Panc1 (cell line): ENCODE data around the gene GPR152. TPM values are rescaled to one million over a fixed set of nuclear protein-coding genes. Genes with fewer than 3 reads are reported as not detected.

Source experiments
- ATAC-seq: fragments of 200-7000 bp; cut with Tn5 transposase; 2 replicates; pipeline ENCODE4 v1.9.1; 2020; ENCODE audit warnings: mild to moderate bottlenecking, moderate library complexity
- BruUV-seq: library from RNA; stranded (reverse); fragments of 400-500 nt; replicated peaks from 2 replicates; lab custom pipeline; 2021; lab: Mats Ljungman, UMichigan
- CTCF ChIA-PET: fragments of 300-600 bp; sonication (Branson Sonifier 250); formaldehyde crosslinking; loops from one replicate; lab custom pipeline; 2022; ENCODE audit warnings: antibody characterized with exemption; lab: Charles Lee
- POLR2A ChIA-PET: fragments of 300-600 bp; sonication (Branson Sonifier 250); formaldehyde crosslinking; loops from one replicate; lab custom pipeline; 2022; ENCODE audit warnings: antibody characterized with exemption; lab: Charles Lee
- DNase-seq: peaks from one replicate; pipeline ENCODE4 v3.0.0-alpha.2; 2010; ENCODE audit warnings: low read depth, low spot score
- H3K27ac ChIP-seq: 2 replicates; pipeline ENCODE4 v1.5.1; 2011; ENCODE audit warnings: mild to moderate bottlenecking, low read length, inconsistent platforms
- H3K27me3 ChIP-seq: fragments of 200-500 bp; sonication (Bioruptor generic); 2 replicates; pipeline ENCODE4 v1.6.0; 2014; ENCODE audit warnings: low read length, inconsistent platforms; ENCODE audit not compliant: control insufficient read depth, insufficient read depth
- H3K36me3 ChIP-seq: fragments of 200-500 bp; sonication (Bioruptor generic); 2 replicates; pipeline ENCODE4 v1.5.1; 2014; ENCODE audit warnings: inconsistent platforms, mild to moderate bottlenecking, low read length, moderate library complexity; ENCODE audit not compliant: control insufficient read depth, insufficient read depth
- H3K4me1 ChIP-seq: 2 replicates; pipeline ENCODE4 v1.5.1; 2011; ENCODE audit warnings: inconsistent platforms, mild to moderate bottlenecking, low read length, moderate library complexity; ENCODE audit not compliant: control insufficient read depth, insufficient read depth
- H3K4me3 ChIP-seq, 2 experiments: 2 replicates each; pipeline ENCODE4 v1.5.1; 2011 to 2012; ENCODE audit warnings: low read depth in 2 of 2, low read length in 2 of 2, mild to moderate bottlenecking in 2 of 2, inconsistent platforms in 1 of 2, moderate library complexity in 1 of 2
- H3K9me3 ChIP-seq: fragments of 200-500 bp; sonication (Bioruptor generic); 2 replicates; pipeline ENCODE4 v1.5.1; 2014; ENCODE audit warnings: low read depth, mild to moderate bottlenecking, inconsistent platforms, low read length, moderate library complexity; ENCODE audit not compliant: control insufficient read depth, insufficient read depth
- CTCF ChIP-seq: fragments of 450-650 bp; IDR thresholded peaks from 2 replicates; pipeline ENCODE4 v1.5.1; 2017; ENCODE audit warnings: mild to moderate bottlenecking
- POLR2AphosphoS5 ChIP-seq: IDR thresholded peaks from 2 replicates; pipeline ENCODE4 v1.6.1; 2012; ENCODE audit warnings: mild to moderate bottlenecking, low read depth, low read length, moderate library complexity
- SIN3A ChIP-seq: IDR thresholded peaks from 2 replicates; pipeline ENCODE4 v1.6.1; 2012; ENCODE audit warnings: low read depth, mild to moderate bottlenecking, low read length, moderate library complexity, borderline replicate concordance; ENCODE audit not compliant: insufficient read depth
- TCF7L2 ChIP-seq: IDR thresholded peaks from 2 replicates; pipeline ENCODE4 v1.6.1; 2011; ENCODE audit warnings: mild to moderate bottlenecking, low read depth, low read length, inconsistent platforms
- in situ Hi-C: cut with HindIII; loops from 2 replicates; pipeline ENCODE4 v1.10.0; 2016; ENCODE audit warnings: low sequenced_read_pairs, low pct_unique_long_range_greater_than_20kb
- intact Hi-C: fragments of 100-400 bp; cut with micrococcal nuclease; formaldehyde crosslinking; loops from one replicate; pipeline ENCODE4 v1.10.0; 2022; ENCODE audit not compliant: unreplicated experiment
- total RNA-seq: library from RNA; stranded (reverse); gene quantifications from one replicate; pipeline ENCODE4 v1.2.1, GENCODE V29; 2021; ENCODE audit not compliant: unreplicated experiment
- TF ChIP-seq, protein P1 (sequence below), 2 experiments: IDR thresholded peaks; 2 replicates each; pipeline ENCODE4 v1.6.1; 2011 to 2012; ENCODE audit warnings: low read depth in 2 of 2, control low read depth in 1 of 2, low read length in 1 of 2, mild to moderate bottlenecking in 1 of 2, moderate library complexity in 1 of 2; ENCODE audit not compliant: insufficient read depth in 1 of 2

GPR152 gene
- total RNA-seq, 1 experiment from 2014 or later, result not detected

DNA sequence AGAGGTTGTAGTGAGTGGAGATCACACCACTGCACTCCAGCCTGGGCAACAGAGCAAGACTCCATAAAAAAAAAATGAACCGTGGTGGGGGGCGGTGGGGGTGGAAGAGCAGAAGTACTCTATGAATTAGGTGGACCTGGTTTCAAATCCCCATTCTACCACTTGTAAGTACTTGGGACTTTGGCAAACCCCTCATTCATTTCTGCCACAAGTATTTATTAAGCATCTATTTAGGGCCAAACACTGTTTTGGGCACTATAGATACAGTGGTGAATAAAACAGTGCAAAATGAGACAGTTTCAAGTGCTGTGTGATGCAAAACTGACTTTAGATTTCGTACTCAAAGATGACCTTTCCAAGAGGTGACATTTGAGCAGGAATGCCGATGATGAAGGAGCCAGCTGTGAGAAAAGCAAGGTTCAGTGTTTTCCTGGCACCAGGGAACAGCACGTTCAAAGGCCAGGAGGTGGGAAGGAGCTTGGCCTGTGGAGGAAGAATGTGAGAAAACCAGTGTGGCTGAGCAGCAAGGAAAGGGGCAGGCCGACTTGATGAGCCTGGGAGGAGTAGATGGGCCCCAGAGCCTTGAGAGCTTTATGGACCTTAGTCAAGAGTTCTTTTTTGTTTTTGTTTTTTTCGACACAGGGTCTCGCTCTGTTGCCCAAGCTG lies 17.9 kb upstream of the GPR152 start:
- H3K4me3 ChIP-seq, result no peak overlapping the region
- no peaks in the 10 kb centered on the region for H3K9me3 ChIP-seq
- ChIA-PET CTCF (interaction anchor here (0.7 to 1.2 kb wide), 3 partner anchors 19 to 119 kb away, joined by 3 to 9 read pairs (median 3); partner anchors contain the start of gene PPP1CA), POLR2A (interaction anchor here (0.6 kb wide), 1 partner anchor 89 kb away, joined by 8 read pairs; no protein-coding TSS in a partner anchor)
- H3K36me3 ChIP-seq, result no peaks in the 10 kb centered on the region; the same call in 1 of the 2 replicates
- BruUV-seq, result no TSS peak
- H3K27ac ChIP-seq, result no peak overlapping the region
- intact Hi-C loops (no loop called here), in situ Hi-C loops (no loop called here)
- H3K4me1 ChIP-seq, result peaks cover 26% of the 10 kb centered on the region
- DNase-seq (no peak), ATAC-seq (no peak)
- TF ChIP-seq, protein P1, sequence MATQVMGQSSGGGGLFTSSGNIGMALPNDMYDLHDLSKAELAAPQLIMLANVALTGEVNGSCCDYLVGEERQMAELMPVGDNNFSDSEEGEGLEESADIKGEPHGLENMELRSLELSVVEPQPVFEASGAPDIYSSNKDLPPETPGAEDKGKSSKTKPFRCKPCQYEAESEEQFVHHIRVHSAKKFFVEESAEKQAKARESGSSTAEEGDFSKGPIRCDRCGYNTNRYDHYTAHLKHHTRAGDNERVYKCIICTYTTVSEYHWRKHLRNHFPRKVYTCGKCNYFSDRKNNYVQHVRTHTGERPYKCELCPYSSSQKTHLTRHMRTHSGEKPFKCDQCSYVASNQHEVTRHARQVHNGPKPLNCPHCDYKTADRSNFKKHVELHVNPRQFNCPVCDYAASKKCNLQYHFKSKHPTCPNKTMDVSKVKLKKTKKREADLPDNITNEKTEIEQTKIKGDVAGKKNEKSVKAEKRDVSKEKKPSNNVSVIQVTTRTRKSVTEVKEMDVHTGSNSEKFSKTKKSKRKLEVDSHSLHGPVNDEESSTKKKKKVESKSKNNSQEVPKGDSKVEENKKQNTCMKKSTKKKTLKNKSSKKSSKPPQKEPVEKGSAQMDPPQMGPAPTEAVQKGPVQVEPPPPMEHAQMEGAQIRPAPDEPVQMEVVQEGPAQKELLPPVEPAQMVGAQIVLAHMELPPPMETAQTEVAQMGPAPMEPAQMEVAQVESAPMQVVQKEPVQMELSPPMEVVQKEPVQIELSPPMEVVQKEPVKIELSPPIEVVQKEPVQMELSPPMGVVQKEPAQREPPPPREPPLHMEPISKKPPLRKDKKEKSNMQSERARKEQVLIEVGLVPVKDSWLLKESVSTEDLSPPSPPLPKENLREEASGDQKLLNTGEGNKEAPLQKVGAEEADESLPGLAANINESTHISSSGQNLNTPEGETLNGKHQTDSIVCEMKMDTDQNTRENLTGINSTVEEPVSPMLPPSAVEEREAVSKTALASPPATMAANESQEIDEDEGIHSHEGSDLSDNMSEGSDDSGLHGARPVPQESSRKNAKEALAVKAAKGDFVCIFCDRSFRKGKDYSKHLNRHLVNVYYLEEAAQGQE (IDR thresholded peaks at IDR 0.05; ENCODE audit: insufficient read depth in 1 of 2, low read depth in 2 of 2, low read length in 1 of 2), result no peak
- TF ChIP-seq CTCF (no peak), POLR2AphosphoS5 (no peak)
- H3K27me3 ChIP-seq, result no peaks in the 10 kb centered on the region

- CTCF ChIA-PET, result interaction anchor here (1.2 kb wide), 1 partner anchor 68 kb away, joined by 9 read pairs; the partner anchor contains the start of gene PPP1CA
- in situ Hi-C loops (no loop called here), intact Hi-C loops (no loop called here)
- Histone ChIP-seq H3K36me3 (peaks cover 2% of the 10 kb centered on the region; the same call in 1 of the 2 replicates), H3K4me3 (peak overlapping the region; percentile 64 to 88), H3K9me3 (no peaks in the 10 kb centered on the region), H3K27me3 (no peaks in the 10 kb centered on the region), H3K4me1 (peaks cover 31% of the 10 kb centered on the region), H3K27ac (peak overlapping the region; percentile 95)
- POLR2A ChIA-PET, result no interaction called here
- BruUV-seq, result no TSS peak
- DNase-seq (no peak), ATAC-seq (no peak)
- no peak for TF ChIP-seq POLR2AphosphoS5
- TF ChIP-seq SIN3A, result no peak
- no peak for TF ChIP-seq CTCF
- TF ChIP-seq, protein P1 (IDR thresholded peaks at IDR 0.05; ENCODE audit: insufficient read depth in 1 of 2, low read depth in 2 of 2, low read length in 1 of 2), result no peak
- TF ChIP-seq TCF7L2, result no peak
Observed at GRCh38 chr11:67469508-67469811, 16.9 kb upstream of the GPR152 start.
